Measurements from ENCODE around the gene HEATR9.

Gene HEATR9

DNA sequence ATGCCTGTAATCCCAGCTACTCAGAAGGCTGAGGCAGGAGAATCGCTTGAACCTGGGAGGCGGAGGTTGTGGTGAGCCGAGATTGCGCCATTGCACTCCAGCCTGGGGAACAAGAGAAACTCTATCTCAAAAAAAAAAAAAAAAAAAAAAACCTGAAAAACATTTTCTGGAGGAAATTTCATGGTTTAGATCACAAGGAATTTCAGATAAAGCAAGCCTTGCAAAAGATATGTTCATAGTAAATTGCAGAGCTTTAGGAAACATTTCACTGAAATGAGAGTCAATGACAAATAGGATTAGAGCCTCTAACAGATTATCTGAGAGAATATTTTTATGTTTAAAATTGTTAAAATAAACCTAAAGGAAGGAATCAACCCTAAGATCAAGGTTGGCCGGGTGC is 56.2 kb downstream of the HEATR9 start:
- Histone ChIP-seq H2AFZ (ENCODE audit: low read depth, low read length) (no peak overlapping the region), H3K4me1 (ENCODE audit: insufficient read depth, low read length) (peaks cover 67% of the 10 kb centered on the region), H3K9me3 (ENCODE audit: insufficient read depth, low read length, severe bottlenecking) (no peaks in the 10 kb centered on the region), H4K20me1 (ENCODE audit: insufficient read depth, low read length) (peaks cover 77% of the 10 kb centered on the region), H3K4me3 (ENCODE audit: low read depth in 1 of 2, low read length in 2 of 2) (no peak overlapping the region; a peak in 1 of 4 replicates), H3K27ac (ENCODE audit: low read length) (no peak overlapping the region), H3K4me2 (ENCODE audit: insufficient read depth, low read length) (peak overlapping the region; percentile 29; the same call in 1 of the 2 replicates), H3K79me2 (ENCODE audit: insufficient read depth, low read length) (peaks cover 86% of the 10 kb centered on the region), H3K27me3 (ENCODE audit: insufficient read depth, low read length, poor library complexity) (no peaks in the 10 kb centered on the region), H3K36me3 (ENCODE audit: insufficient read depth, low read length) (peaks cover 54% of the 10 kb centered on the region), H3K9ac (ENCODE audit: low read depth, low read length) (no peak overlapping the region)
- TF ChIP-seq, protein P1, sequence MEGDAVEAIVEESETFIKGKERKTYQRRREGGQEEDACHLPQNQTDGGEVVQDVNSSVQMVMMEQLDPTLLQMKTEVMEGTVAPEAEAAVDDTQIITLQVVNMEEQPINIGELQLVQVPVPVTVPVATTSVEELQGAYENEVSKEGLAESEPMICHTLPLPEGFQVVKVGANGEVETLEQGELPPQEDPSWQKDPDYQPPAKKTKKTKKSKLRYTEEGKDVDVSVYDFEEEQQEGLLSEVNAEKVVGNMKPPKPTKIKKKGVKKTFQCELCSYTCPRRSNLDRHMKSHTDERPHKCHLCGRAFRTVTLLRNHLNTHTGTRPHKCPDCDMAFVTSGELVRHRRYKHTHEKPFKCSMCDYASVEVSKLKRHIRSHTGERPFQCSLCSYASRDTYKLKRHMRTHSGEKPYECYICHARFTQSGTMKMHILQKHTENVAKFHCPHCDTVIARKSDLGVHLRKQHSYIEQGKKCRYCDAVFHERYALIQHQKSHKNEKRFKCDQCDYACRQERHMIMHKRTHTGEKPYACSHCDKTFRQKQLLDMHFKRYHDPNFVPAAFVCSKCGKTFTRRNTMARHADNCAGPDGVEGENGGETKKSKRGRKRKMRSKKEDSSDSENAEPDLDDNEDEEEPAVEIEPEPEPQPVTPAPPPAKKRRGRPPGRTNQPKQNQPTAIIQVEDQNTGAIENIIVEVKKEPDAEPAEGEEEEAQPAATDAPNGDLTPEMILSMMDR (IDR thresholded peaks at IDR 0.05; ENCODE audit: borderline replicate concordance, extremely low read depth, low read length, poor library complexity, severe bottlenecking): no peak
- no peak for TF ChIP-seq EZH2 (IDR thresholded peaks at IDR 0.05; ENCODE audit: borderline replicate concordance, low read depth, low read length, severe bottlenecking)
- ATAC-seq (ENCODE audit: insufficient read depth, low read depth): no peak
- no peak for DNase-seq

DNA sequence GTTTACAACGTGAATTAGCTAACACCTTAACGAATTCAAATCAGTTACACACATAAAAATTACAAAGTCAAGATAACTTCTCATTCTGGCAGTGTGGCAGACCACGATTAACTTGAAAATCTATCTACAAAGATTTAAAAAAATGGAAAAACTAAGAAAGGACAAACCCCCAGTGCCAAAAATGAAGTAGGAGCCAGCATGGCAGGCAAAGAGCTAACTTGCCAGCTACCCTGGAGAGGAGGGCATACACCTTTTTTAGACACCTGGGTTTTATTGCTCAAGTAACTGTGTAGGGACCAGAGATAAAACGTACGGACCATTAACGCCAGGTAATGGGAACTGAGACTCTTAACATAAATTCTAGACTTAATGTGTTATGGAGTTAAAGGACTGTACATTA is 56.9 kb downstream of the HEATR9 start:
- Histone ChIP-seq H3K9me3 (ENCODE audit: insufficient read depth, low read length, severe bottlenecking) (no peaks in the 10 kb centered on the region), H3K27me3 (ENCODE audit: insufficient read depth, low read length, poor library complexity) (no peaks in the 10 kb centered on the region), H3K4me2 (ENCODE audit: insufficient read depth, low read length) (peak overlapping the region; percentile 87), H4K20me1 (ENCODE audit: insufficient read depth, low read length) (peaks cover 71% of the 10 kb centered on the region), H3K79me2 (ENCODE audit: insufficient read depth, low read length) (peaks cover 79% of the 10 kb centered on the region), H3K36me3 (ENCODE audit: insufficient read depth, low read length) (peaks cover 47% of the 10 kb centered on the region), H3K9ac (ENCODE audit: low read depth, low read length) (peak overlapping the region; percentile 73; the same call in 1 of the 2 replicates), H3K27ac (ENCODE audit: low read length) (no peak overlapping the region), H3K4me1 (ENCODE audit: insufficient read depth, low read length) (peaks cover 65% of the 10 kb centered on the region), H2AFZ (ENCODE audit: low read depth, low read length) (no peak overlapping the region), H3K4me3 (ENCODE audit: low read depth in 1 of 2, low read length in 2 of 2) (peak overlapping the region; percentile 24 to 55; a peak in 2 of 4 replicates)
- TF ChIP-seq, protein P1 (IDR thresholded peaks at IDR 0.05; ENCODE audit: borderline replicate concordance, extremely low read depth, low read length, poor library complexity, severe bottlenecking): no peak
- no peak for TF ChIP-seq EZH2 (IDR thresholded peaks at IDR 0.05; ENCODE audit: borderline replicate concordance, low read depth, low read length, severe bottlenecking)
- DNase-seq (no peak), ATAC-seq (ENCODE audit: insufficient read depth, low read depth) (no peak)

DNA sequence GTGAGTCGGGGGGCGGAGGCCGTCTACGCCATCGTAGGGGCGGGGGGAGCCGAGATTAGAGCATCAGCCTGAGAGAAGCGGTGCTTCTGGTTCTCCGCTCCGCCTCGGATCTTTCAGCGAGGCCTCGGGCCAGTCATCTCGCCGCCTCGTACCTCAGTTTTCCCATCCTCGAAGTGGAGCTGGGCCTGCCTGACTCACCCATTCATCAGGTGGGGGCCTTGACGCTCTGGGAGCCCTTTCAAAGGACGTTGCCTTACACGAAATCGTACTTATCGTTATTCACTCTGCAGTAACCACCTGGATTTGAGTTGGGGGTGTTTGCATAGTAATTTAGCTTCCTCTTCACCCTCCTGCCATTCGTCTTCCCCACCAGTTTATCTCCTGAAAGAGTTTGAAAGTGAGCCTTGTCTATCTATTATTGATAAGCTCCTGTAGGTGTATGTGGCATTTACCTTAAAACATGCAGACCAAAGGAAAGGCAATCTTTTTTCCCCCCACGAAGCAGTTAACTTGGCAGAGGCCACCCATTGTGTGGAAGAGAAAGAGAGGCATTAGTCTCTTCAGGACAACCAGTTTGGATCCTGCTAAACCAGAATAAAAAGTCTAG is 58.7 kb downstream of the HEATR9 start:
- no peak for DNase-seq

More for the DNA sequence above, 58.7 kb downstream of the HEATR9 start:
- Histone ChIP-seq H3K79me2 (ENCODE audit: insufficient read depth, low read length) (peaks cover 61% of the 10 kb centered on the region), H3K4me1 (ENCODE audit: insufficient read depth, low read length) (peaks cover 51% of the 10 kb centered on the region), H3K9me3 (ENCODE audit: insufficient read depth, low read length, severe bottlenecking) (no peaks in the 10 kb centered on the region), H4K20me1 (ENCODE audit: insufficient read depth, low read length) (peaks cover 54% of the 10 kb centered on the region), H3K27ac (ENCODE audit: low read length) (peak overlapping the region; percentile 82), H3K9ac (ENCODE audit: low read depth, low read length) (peak overlapping the region; percentile 73), H3K27me3 (ENCODE audit: insufficient read depth, low read length, poor library complexity) (no peaks in the 10 kb centered on the region), H3K36me3 (ENCODE audit: insufficient read depth, low read length) (peaks cover 30% of the 10 kb centered on the region), H2AFZ (ENCODE audit: low read depth, low read length) (peak overlapping the region; percentile 76), H3K4me3 (ENCODE audit: low read depth in 1 of 2, low read length in 2 of 2) (peak overlapping the region; percentile 55 to 72), H3K4me2 (ENCODE audit: insufficient read depth, low read length) (peak overlapping the region; percentile 87)
- ATAC-seq (ENCODE audit: insufficient read depth, low read depth): no peak; the same call in 2 of the 3 replicates
- no peak for TF ChIP-seq EZH2 (IDR thresholded peaks at IDR 0.05; ENCODE audit: borderline replicate concordance, low read depth, low read length, severe bottlenecking)
- TF ChIP-seq, protein P1 (IDR thresholded peaks at IDR 0.05; ENCODE audit: borderline replicate concordance, extremely low read depth, low read length, poor library complexity, severe bottlenecking): no peak

All from DND-41 (cell line).